Stimulated activated CD8-positive, alpha-beta memory T cell treated with anti-CD3 and anti-CD28 coated beads, Interleukin-7, amount 100 ng/mL, for 48 hours (primary cell): ENCODE results near the gene RYR2.

Experiments
- DNase-seq, 2 donors: peaks; one replicate each; pipeline ENCODE4 v3.0.0-alpha.2; 2020; ENCODE audit warnings: low read depth in 1 of 2; ENCODE audit errors: extremely low read depth in 1 of 2

RYR2 gene

GRCh38 chr1:237186675-237187074, 144.7 kb downstream of the RYR2 start:
- DNase-seq = no peak

- no peak for DNase-seq
Measured at GRCh38 chr1:237187842-237188241, 145.9 kb downstream of the RYR2 start.

DNA sequence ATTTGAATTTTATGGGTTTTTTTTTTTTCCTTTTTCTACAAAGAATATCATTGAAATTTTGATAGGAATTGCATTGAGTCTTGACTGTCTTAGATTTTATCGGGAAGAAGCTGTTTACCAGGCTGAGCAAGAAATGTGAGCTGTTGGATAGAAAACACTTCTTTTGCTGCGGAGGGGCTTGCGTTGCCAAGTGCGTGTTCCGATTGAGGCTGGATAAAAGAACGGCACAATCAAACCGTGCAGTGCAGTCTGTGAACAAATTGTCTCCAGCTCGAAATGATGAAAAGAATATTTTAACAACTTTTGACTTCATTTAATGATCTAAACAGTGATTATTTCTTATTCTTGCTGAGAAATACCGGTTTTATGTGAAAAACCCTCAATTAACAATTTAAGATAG, 149.4 kb downstream of the RYR2 start:
- DNase-seq = no peak

DNA sequence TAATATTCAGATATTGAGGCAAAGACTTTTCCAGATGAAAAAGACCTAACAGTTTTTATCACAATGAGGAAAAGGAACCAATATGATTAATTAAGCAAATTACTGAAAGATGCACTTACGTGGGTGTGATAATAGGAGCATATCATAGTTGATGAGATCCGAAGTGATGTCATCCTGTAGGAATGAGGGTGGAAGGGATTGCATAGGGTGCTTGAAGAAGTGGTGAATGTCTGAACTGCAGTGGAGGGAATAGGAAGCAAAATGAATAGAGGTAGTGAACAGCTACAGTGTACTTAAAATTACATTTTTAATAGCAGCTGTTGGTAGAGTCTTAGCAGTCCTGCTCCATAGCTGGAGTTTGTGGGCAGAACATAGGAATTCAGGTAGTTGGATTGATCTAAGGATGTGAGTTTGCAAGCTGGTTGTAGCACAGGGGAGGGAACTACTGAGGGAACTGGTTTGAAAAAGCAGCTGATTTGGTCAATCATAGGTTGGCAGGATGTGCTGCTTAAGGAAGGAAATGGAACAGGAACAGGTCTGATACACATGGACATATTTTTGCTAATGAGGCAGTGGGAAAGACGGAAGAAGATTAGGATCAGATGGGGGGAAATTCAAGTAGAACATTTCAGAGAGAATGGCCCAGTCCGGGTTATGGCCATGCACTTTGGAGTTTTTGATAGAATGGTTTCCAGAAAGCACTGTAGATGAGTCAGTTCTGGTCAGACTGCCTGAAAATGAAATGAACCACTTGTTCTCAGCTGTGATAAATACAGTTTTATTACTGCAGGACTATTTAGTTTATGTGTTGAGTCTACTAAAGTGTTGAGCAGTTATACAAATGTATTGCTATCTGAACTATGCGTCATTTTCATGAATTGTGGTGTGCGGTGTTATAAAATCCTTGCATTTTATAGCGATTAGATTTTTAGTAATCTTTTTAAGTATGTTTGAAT, 155.8 kb downstream of the RYR2 start:
- no peak for DNase-seq

GRCh38 chr1:237199026-237199425, 157.0 kb downstream of the RYR2 start:
- DNase-seq = no peak

DNA sequence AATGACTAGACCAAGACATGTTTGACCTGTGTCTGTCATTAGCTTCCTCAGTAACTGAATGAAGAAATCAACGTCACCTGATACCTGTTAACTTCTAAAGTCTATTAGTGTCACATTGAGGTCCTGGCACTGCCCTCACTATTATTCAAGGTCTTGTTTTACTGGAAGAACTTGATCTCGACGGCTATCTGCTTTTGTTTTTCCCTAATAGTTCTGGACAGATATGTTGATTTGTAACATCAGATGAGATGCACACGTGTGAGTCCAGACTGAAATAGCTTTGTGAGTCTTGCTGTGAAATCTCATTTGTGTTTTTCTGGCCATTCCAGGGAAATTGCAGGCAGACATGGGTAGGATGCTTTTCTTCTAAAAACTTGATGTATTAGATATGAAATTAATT, 159.2 kb downstream of the RYR2 start:
- DNase-seq = no peak

GRCh38 chr1:237204841-237205240, 162.9 kb downstream of the RYR2 start:
- no peak for DNase-seq

DNA sequence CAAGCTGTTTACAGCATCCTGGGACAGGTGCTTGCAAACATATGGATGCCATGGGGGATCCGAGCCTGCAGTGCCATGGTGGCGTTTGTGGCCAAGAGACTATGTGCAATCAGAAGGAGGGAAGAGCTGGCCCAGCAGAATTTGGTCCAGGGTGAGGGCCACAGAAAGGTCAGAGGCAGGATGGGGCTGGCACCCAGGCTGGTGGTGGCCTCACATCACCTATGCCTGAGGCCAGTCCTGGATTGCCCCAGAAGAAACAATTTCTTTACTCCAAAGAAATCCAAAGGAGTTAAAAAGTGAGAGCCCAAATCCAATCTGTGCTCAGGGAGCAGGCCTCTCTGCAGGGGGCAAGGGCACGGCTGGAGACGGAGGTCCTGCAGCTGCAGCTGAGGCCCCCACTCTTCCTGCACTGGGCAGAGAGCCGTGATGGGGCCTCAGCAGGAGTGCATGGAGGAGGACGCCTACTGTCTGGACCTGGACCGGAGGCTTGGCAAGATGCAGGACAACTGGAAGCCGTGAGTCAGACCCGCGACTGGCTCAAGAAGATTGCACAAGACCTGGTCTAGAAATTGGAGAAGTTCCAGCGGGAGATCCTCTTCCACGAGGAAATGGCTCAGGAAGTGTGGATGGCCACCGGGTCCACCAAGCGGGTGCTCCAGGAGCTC, 163.5 kb downstream of the RYR2 start:
- no peak for DNase-seq

DNA sequence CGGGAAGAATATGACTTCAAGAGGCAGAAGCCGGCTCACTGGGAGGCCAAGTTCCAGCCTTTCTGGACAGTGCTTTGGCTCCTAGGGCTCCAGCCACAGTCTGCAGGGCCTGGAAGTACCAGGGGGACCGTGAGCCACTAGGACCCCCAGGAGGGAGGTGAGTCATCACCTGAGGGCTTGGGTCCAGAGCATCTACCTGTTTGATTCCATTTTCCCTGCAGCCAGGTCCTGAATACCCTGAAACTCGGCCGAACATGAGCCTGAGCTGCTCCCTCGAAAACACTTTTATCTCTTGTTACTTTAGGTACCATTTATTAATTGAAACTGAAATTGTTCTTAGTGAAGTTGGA, 164.1 kb downstream of the RYR2 start:
- DNase-seq = no peak

GRCh38 chr1:237211031-237211430, 169.0 kb downstream of the RYR2 start:
- no peak for DNase-seq

GRCh38 chr1:237211540-237211939, 169.6 kb downstream of the RYR2 start:
- DNase-seq = no peak

- DNase-seq = no peak
Measured at GRCh38 chr1:237219751-237220642, 178.0 kb downstream of the RYR2 start.

DNA sequence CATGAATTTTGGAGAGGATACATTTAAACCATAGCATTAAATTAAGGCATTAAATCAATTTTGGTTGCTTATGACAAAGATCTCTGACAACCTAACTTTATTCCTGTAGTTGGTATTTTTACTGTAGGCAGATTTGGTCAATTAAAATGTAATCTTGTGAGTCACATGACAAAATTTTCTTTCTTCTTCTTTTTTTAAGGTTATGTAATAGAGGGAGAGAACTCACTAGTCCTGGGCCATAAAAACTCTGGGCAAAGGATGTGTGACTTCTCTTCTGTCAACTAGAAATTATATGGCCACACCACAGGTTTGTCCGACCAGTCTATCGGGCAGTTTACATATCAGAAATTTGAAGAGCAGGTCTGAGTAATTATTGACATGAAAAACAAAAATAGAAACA, 181.4 kb downstream of the RYR2 start:
- no peak for DNase-seq

- no peak for DNase-seq
Measured at GRCh38 chr1:237226177-237226944, 184.4 kb downstream of the RYR2 start.

DNA sequence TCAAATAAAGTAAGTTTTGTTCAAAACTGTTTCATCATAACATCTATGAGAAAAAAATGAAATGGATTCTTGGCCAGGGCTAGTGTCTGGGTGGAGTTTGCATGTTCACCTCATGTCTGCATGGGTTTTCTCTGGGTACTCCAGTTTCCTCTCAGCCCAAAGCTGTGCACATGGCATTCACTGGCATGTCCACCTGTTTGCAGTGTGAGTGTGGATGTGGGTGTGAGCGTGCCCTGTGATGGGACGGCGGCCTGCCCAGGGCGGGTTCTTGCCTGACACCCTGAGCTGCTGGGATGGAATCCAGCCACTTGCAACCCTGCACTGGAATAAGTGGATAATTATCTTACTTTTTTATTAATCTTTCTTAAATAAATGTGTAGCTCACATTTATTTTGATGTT, 185.5 kb downstream of the RYR2 start:
- DNase-seq = no peak

GRCh38 chr1:237228421-237228820, 186.4 kb downstream of the RYR2 start:
- DNase-seq = no peak

- DNase-seq = no peak
Measured at GRCh38 chr1:237229333-237229732, 187.3 kb downstream of the RYR2 start.

DNA sequence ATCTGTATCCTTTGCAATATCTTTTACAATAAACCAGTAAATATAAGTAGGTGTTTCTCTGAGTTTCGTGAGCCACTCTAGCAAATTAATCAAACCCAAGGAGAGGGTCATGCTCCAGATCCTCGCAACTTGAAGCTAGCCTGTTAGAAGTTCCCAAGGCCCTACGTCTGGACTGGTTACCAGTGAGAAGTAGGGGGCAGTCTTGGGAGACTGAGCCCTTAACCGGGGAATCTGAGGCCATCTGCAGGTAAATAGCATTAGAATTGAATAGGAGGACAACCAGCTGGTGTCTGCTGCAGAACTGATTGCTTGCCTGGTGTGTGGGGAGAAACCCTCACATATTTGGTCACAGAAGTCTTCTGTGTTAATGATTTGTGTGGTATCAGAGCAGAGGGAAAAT, 190.5 kb downstream of the RYR2 start:
- DNase-seq = no peak

GRCh38 chr1:237235091-237235490, 193.1 kb downstream of the RYR2 start:
- DNase-seq = no peak

DNA sequence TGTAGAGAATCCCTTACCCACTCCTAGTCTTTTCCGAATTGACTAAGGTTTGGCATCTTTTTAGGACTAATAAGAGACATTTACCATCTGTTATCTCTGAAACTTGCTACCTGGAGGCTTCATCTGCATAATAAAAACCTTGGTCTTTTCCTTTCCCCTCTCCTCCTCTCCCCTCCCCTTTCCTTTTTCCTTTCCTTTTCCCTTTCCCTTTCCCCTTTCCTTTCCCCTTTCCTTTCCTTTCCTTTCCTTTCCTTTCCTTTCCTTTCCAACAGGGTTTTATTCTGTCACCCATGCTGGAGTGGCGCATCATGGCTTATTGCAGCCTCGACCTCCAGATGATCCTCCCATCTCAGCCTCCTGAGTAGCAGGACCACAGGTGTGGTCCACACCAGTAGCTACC, 195.7 kb downstream of the RYR2 start:
- no peak for DNase-seq

DNA sequence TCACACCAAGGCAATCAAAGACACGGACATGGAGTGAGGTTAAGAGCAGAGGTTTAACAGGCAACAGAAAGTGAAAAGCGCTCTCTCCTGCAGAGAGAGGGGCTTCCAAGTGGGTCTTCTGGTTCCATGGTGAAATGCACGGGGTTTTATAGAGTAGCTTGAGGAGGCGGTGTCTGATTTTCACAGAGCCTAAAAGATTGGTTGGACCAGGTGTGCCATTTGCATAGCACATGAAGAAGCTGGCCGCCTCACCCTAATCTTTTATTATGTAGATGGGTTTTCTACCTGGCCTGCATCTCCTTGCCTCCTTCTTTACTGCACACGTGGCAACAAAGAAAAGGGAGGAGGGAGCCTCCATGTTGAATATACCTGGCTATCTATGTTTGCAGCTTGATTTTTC, 197.3 kb downstream of the RYR2 start:
- DNase-seq = no peak
